Uterine smooth muscle cell (primary cell): ENCODE data around the gene MON2. TPM values are rescaled to one million over a fixed set of nuclear protein-coding genes. Genes with fewer than 3 reads are reported as not detected.

Experiments
- total RNA-seq: library from RNA; depleted of rRNA; stranded (reverse); fragments of >200 nt; gene quantifications from 2 replicates; pipeline ENCODE4 v1.2.3, GENCODE V29; 2014

The MON2 gene, protein sequence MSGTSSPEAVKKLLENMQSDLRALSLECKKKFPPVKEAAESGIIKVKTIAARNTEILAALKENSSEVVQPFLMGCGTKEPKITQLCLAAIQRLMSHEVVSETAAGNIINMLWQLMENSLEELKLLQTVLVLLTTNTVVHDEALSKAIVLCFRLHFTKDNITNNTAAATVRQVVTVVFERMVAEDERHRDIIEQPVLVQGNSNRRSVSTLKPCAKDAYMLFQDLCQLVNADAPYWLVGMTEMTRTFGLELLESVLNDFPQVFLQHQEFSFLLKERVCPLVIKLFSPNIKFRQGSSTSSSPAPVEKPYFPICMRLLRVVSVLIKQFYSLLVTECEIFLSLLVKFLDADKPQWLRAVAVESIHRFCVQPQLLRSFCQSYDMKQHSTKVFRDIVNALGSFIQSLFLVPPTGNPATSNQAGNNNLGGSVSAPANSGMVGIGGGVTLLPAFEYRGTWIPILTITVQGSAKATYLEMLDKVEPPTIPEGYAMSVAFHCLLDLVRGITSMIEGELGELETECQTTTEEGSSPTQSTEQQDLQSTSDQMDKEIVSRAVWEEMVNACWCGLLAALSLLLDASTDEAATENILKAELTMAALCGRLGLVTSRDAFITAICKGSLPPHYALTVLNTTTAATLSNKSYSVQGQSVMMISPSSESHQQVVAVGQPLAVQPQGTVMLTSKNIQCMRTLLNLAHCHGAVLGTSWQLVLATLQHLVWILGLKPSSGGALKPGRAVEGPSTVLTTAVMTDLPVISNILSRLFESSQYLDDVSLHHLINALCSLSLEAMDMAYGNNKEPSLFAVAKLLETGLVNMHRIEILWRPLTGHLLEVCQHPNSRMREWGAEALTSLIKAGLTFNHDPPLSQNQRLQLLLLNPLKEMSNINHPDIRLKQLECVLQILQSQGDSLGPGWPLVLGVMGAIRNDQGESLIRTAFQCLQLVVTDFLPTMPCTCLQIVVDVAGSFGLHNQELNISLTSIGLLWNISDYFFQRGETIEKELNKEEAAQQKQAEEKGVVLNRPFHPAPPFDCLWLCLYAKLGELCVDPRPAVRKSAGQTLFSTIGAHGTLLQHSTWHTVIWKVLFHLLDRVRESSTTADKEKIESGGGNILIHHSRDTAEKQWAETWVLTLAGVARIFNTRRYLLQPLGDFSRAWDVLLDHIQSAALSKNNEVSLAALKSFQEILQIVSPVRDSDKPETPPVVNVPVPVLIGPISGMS (N-terminal part only)
- 54.8 and 61.7 TPM in 2 replicates for total RNA-seq

DNA sequence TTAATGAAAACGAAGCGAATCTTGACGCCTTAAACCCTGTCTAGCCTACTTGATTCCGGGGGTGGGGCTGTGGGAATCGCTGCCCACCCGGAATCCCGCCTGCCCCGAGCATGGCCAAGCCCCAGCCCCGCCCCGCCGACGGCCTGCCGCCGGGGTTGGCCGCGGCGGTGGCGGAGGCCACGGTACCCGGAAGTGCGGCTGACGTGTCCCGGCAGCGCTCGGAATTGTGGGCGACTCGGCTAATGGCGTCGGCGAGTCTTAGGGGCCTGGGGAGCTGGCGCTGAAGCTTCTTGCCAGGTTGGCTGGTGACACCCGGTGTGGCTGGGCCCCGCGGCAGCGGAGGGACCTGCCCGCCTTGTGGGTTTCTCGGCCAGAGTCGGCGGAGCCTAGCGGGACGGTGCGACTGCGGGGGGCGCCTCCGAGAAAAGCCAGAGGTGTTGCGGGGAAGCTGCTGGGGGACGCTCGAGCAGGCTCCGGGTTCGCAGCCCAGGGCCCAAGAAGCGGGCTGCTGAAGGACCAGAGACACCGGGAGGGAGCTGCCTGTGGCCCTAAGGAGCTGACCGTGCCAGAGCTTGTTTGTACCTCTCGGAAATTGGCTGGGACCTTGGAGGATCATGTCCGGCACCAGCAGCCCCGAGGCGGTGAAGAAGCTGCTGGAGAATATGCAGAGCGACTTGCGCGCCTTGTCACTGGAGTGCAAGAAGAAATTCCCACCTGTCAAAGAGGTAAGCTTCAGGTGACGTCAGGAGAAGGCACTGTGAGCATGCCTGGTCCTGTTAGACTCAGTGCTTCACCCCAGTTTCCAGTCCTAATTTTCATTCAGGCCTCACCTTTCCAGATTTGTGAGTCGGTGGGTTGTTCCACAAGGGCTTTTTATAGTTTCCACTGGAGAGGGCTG lies at the start of gene MON2:
Gene MON2, plus strand, starts transcription at position 233 of the 898 bp plus-strand sequence. Its CDS starts 382 bp downstream, at position 615.

Other genes with a start within 250 kb of the MON2 start
- 62.0 and 73.7 TPM in 2 replicates for gene USP15, start 206.4 kb upstream of the MON2 start, total RNA-seq